Left hindlimb (tissue), 1 donor: ENCODE data around the gene TBX10.
"Not testable (repeated sequence)": the region's sequence is repeated elsewhere in the genome, so short reads cannot be mapped to it uniquely, and the experiment has no call there.

Source experiments
- DNase-seq: peaks from one replicate; pipeline ENCODE4 v3.0.0-alpha.2; 2018

The TBX10 gene

DNA sequence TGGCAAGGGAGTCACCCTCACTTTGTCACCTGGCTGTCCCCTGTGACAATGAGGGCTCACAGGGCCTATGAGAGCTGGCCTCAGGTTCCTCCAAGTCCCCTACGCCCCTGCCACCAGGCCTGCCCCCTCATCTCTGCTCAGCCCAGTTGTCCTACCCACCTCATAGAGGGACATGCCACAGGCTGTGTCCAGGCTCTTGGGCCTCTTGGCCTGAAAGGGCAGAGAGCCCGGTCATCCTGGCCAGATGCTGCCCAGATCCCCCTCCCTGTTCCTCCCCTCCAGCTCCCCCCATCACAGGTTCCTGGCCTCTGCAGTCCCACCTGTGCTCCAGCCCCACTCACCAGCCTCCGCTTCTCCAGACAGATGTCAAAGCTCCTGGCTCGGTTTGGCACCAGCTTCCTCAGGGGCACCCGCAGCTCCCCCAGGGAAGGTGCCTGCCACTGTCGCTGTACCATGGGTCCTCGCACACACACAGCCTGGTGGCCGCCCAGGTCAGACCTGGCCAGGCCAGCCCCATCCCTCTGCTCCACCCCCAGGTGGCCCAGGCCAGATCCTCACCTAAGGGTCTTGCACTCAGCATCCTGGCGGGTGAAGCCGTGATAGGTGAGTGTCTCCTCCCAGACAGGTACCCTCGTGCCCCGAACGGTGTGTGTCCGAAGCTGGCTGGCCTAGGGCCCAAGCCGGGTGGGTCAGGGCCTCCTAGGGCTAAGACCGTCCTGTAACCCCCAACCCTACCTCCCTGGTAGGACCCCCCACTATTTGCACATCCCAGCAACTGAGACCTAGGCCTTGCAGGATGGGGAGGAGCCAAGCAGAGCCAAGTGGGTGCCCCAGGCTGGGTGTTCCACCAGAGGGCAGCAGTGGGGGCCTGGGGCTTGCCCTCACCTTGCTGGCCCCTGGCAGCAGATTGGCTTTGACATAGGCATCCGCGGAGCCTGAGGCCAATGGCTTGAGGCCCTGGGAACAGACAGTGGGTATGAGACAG, 24.5 kb downstream of the TBX10 start:
- no peak for DNase-seq

DNA sequence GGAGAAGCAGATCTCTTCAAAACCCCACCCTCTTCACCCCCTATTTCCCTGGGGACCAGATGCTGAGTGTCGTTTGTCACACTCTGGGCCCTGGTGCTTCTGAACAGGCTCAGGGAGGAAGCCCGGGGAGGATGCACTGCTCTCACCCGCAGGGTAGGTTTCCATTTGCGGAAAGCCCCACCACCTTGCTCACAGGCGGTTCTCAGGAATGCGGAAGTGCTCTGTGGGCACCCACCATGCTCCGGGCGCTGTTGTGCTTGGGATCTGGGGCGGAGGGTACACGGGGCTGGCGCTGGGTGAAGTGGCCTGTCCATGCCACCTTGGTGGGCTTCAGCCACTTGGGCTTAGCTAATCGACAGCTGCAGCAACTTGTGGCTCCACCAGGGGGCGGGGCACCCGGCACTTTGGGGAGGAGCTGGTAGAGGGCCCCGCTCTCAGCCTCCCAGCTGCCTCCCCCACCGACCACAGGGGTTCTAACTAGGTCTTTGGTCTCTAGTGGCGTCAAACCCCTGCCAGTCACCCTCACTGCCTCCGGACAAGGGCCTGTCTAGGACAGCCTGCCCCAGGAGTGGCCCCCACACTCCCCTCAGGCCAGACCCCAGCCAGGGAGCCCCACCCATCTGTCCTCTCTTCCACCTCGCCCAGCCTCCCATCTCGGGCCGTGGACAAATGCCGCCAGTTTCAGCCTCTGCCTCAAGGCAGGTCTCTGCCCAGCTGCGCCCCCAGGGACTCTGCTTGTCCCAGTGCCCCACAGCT, 25.4 kb downstream of the TBX10 start:
- DNase-seq: peak; percentile 70

DNA sequence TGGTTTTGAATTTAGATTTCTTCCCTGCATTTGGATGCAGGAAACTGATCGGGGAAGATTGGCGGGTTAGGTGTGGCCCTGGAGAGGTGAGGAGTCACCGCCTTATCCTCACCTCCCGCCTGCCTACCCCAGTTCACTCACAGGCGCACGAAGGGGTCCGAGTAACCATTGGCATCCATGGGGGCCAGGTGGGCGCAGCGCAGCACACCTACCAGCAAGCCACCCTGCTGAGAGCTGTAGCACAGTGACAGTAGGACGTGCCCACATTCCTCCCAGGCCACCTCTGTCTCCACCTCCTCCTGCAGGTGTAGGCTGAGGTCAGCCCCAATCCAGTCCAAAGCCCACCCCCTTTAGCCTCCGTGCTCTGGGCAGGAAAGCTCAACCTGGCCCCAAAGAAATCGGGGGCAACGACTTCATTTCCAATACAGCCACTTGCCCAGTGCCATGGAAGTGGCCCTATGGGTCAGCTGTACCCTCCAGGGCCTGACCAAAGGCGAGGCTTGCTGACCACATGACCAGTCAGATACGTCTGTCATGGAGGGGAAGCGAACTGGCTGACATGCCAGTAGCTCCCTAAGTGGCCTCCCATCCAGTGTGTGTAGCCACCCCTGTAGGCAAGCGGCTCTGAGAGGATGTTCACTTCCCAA, 26.1 kb downstream of the TBX10 start:
- DNase-seq: no peak

DNA sequence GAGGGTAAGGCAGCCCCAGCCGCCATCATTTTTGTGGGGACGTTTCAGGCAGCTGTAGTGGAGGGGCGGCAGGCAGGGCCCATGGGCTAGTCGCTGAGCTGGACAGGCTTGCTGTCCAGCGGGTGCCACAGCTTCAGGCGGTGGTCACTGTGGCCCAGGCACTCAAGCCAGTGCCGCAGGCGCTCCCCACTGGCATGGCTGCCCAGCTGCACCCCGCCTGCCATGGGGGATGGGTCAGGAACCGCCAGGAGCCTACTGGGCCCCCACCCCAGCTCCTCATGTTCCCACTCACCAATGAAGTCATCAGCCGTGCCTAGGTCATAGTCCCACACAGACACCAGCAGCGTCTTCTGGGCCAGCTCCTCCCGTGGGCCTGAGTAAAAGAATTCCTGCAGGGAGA, 26.8 kb downstream of the TBX10 start:
- DNase-seq: no peak

DNA sequence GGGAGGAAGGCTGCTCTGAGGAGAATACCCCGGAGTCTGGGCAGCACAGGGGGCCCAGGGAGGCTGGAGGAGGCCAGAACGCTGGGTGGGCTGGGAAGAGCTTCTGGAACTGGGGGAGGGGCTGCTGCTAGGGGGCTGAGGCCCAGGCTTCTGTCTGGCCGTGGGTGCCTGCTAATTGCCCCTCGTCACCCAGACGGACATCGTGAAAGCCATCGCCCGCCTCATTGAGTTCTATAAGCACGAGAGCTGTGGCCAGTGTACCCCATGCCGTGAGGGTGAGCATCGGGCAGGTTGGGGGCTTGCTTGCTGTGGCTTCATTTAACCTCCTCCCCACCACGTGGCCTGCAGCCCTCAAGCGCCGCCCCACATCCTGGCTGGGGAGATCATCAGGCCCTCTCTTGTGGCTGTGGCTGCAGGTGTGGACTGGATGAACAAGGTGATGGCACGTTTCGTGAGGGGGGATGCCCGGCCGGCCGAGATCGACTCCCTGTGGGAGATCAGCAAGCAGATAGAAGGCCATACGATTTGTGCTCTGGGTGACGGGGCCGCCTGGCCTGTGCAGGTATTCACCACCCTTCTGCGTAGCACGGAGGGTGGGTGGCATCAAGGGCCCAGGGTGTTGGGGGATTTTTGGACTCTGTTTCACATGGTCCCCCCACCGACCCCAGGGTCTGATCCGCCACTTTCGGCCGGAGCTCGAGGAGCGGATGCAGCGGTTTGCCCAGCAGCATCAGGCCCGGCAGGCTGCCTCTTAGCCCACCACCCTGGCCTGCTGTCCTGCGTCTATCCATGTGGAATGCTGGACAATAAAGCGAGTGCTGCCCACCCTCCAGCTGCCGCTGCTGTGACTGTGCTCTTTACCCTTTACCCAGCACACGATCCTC, 27.6 kb downstream of the TBX10 start:
- DNase-seq: no peak

DNA sequence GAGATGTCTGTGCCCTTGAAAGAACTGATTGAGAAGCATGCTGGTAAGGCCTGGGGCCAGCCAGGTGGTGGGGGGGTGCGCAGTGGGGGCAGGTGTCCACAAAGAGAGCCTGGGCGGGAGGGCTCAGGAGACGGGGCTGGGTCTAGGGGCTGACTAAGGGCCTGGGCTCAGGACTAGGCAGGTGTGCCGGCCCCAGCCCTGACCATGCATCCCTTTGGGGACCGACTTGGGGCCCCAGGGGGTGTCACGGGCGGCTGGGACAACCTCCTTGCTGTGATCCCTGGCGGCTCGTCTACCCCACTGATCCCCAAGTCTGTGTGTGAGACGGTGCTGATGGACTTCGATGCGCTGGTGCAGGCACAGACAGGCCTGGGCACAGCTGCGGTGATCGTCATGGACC, 28.4 kb downstream of the TBX10 start:
- no peak for DNase-seq

DNA sequence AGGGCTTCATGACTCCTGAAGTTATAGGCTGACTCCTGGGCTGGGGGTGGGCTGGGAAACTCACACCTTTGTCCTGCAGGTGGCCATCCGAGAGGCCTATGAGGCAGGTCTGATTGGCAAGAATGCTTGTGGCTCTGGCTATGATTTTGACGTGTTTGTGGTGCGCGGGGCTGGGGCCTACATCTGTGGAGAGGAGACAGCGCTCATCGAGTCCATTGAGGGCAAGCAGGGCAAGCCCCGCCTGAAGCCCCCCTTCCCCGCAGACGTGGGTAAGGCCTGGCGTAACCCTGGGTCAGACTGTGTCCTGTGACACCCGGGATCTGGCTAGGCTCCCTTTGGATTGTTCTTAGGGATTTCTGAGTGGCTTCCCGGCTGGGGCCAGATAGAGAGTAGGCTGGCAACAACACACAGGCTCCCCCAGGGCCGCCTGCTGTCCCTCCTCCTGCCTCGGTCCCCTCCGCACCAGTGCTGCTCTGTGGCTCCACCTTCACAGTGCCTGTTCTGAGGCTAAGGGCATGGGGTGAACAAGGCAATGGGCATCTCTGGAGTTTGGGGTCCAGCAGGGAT, 29.2 kb downstream of the TBX10 start:
- no peak for DNase-seq

DNA sequence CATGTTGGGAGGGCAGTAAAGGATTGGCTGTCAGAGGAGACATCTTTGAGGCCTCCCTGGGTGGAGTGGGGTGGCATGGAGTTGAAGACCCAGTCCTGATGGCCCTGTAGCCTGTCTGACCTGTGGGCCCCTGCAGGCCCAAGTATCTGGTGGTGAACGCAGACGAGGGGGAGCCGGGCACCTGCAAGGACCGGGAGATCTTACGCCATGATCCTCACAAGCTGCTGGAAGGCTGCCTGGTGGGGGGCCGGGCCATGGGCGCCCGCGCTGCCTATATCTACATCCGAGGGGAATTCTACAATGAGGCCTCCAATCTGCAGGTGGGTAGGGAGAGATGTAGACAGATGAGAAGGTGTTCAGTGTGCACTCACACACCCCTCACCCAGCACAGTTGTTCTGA, 30.2 kb downstream of the TBX10 start:
- no peak for DNase-seq

DNA sequence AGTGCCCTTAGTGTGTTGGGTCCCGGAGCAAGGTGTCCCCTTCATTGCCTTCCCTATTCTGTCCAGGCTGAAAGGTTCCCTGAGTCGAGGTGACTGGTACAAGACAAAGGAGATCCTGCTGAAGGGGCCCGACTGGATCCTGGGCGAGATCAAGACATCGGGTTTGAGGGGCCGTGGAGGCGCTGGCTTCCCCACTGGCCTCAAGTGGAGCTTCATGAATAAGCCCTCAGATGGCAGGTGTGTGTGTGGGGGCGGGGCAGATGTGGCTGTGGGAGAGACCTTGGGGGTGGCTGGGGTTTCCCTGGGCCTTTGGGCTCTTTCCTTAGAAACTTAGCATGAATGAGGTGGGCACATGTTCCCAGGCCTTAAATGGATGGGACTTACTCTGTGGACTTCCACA, 31.1 kb downstream of the TBX10 start:
- no peak for DNase-seq

DNA sequence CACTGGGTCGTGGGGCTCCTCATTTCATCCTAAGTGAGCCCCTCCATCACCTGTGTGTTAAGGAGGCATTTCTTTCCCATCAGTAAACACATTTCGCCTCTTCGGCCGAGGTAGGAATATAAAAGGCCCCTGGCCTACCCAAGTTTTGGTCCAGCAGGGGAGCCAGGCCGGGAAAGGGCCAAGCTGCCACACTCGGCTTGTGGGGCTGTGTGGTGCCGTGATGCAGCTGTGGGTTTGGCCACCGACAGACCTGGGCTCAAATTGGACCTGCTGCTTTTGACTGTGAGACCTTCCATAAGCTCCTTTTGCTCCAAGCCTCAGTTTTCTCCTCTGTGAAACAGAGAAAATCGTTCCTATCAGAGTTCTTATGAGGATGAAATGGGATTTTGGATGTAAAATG, 32.1 kb downstream of the TBX10 start:
- DNase-seq: no peak

DNA sequence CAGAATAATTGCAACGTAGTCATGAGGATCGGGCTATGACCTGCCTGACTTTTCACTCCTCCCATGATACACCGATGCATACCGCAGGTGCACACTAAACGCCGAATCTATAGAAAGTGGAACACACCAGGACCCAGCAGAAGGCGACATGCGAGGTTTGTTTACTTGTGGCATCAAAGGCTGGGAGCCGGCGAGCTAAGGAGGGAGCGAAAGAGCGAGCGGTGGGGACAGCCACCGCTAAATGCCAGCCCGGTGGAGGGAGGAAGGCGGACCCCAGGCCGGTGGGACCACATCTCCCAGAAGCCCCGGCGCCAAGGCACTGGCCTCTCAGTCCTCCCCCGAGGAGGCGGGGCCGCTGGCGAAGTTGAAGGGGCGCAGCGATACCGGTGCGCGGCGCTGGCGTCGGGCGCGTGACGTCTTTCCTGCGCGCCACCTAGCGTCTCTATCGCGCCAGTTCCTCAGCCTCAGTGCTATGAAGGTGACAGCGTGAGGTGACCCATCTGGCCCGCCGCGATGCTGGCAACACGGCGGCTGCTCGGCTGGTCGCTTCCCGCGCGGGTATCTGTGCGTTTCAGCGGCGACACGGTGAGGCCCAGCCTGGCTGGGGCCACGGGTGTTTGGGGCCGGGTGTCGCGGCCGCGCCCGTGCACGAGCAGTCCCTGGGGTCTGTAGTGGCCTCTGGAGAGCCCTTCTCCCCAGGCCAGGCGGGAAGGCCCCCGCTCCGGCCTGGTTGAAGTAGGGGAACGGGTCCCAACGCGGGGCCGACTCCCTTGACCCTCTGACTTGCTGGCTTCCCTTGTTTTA, 32.9 kb downstream of the TBX10 start, which contains the start of gene NDUFV1:
NDUFV1 (plus strand) TSS at position 445 of the 804 bp plus-strand sequence; CDS start at position 514, 69 bp downstream.
- DNase-seq: peak; percentile 97

DNA sequence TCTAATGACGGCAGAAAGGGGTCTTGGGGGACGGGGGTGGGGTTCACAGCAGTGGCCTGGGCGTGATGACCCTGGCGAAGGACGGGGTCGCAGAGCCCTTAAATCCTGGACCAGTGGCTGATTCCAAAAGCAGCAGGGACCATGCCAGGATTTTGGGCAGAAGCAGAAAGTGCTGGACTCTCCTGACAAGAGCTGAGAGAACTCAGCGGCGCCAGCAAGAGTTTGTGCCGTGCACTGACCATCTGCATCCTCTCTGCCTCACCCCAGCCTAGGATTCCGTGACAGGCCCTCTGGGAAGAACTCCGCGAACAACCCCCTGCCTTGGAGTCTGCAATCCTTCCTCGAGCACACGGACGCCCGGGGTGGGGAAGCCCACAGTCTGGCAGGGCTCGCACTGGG, 33.5 kb downstream of the TBX10 start:
- DNase-seq: no peak

DNA sequence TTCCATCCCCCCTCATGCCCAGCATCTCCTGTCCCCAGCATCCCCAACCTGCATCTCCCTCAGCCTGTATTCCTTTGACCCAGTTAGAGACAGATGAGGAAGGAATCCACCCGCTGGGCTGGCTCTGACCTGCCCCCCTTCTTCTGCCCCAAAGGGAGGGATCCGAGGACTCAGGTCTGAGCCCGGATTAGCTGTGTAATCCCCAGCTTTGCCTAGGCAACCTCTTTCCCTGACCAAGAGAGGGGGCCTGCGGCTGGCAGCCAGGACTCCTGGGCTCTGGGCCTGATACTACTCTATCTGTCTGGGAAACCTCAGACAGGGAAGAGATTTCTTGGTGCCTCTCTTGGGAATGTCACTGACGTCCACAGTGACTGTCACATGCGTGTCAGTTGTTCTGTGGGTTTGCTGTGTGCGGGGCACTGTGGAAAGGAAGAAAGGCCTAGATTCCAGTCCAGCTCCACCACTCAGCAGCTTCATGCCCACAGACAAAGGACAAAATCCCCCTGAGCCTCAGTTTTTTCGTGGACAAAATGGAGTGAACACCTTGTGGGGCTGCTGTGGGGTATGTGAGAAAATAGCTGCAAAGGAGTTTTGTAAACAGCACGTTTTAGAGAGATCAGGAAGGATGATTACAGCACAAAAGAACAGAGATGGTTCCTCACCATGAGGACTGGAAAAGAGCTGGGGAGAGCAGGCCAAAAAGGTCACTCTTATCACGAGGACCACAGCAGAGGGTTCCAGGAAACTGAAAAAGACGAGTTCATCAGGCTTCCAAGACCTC, 34.1 kb downstream of the TBX10 start:
- no peak for DNase-seq

DNA sequence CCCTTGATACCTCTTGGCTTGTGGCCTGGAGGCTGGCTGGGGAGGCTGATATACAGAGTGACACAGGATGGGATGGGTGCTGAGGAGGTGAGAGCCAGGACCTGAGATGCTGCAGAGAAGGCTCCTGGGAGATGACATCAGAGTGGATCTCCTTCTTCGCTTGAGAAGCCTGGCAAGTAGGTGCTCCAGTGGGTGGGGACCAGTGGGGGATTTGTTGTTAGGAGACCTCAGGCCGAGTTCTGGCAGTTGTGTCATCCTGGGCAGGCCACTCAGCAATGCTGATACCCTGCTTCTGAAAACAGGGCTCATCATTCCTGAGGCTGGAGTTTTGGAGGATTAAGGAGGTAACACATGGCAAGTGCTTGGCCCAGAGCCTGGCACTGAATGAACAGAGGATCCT, 34.7 kb downstream of the TBX10 start:
- no peak for DNase-seq

DNA sequence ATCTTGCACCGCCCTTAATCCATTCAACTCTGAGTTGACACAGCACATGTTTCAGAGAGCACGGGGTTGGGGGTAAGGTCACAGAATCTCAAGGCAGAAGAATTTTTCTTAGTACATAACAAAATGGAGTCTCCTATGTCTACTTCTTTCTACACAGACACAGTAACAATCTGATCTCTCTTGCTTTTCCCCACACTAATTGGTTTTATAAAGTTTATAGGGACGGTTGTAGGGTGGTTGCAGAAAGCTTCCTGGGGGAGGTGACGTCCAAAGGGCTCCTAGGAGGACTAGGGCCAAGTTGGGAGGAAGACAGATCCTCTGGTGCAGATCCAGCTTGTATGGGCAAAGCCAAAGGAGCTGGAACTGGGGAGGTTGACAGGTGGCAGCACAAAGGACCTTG, 35.4 kb downstream of the TBX10 start:
- DNase-seq: not testable (repeated sequence)

DNA sequence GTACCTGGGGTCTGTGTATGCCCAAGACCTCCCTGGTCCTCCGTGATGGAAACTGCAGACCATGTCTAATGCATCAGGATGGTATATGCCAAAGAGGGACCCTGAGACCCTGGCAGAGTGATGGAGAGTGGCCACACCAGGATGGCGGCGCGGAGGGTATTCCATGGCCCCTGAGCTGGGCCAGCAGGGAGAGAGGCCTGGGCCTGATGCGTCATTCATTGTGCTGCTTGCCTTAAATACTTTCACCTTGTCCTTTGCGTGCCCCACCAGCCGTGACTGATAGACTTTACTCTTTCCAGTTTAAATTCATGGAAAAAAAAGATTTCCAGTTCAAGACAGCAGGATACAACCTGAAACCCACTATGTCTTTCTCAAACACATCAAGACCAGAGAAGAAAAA, 38.5 kb downstream of the TBX10 start:
- no peak for DNase-seq

DNA sequence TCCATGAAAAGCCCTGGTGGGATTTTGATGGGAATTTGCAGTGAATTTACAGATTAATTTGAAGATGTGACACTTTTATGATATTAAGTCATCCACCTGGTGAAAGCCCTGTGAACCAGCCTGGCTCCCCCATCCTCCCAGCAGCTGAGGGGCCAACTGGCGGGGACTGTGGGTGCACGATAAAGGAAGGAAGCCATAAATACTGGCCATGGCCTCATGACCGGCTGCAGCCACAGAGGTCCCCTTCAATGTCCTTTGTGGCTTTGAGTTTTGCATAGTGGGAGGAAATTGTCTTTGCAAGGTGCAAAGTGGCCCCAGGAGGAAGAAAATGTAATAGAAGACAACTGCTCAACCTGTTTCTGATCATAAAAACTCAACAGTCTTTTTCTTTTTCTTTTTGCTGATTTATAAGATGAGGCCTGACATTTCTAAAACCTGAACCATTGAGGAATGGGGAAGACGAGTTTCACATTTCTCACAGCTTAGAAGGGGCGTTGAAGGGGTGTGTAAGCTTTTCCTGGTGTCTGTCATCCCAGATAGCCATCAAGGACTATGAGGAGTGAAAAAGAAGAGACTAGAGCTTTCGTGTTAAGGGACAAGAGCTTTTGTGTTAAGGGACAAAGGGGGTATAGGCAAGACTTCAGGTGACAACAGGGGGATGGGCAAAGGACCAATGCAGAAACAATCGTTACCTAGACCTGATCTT, 39.1 kb downstream of the TBX10 start:
- DNase-seq: no peak

DNA sequence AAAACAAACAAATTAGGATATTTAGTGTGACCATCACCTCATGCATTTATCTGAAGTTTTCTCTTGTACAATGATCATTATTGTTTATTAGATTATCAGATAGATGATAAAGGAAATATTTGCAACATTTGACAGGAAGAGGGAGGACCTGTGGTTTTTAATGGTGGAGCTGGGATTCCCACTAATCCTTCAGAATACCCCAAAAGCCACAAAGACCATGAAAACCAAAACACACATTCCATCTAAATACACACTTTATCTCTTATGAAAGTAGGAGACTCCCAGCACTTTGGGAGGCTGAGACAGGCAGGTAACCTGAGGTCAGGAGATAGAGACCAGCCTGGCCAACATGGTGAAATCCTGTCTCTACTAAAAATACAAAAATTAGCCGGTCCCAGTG, 40.4 kb downstream of the TBX10 start:
- DNase-seq: no peak

DNA sequence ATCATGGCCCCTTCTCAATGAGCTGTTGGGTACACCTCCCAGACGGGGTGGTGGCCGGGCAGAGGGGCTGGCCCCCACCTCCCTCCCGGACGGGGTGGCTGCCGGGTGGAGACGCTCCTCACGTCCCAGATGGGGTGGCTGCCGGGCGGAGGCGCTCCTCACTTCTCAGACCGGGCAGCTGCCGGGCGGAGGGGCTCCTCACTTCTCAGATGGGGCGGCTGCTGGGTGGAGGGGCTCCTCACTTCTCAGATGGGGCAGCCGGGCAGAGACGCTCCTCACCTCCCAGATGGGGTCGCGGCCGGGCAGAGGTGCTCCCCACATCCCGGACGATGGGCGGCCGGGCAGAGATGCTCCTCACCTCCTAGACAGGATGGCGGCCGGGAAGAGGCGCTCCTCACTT, 41.6 kb downstream of the TBX10 start:
- not testable (repeated sequence) for DNase-seq

DNA sequence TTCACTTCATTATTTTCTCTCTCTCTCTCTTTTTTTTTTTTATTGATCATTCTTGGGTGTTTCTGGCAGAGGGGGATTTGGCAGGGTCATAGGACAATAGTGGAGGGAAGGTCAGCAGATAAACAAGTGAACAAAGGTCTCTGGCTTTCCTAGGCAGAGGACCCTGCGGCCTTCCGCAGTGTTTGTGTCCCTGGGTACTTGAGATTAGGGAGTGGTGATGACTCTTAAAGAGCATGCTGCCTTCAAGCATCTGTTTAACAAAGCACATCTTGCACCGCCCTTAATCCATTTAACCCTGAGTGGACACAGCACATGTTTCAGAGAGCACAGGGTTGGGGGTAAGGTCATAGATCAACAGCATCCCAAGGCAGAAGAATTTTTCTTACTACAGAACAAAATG, 42.1 kb downstream of the TBX10 start:
- not testable (repeated sequence) for DNase-seq
